Right kidney (tissue), 9 donors: ENCODE results near the gene MITD1.
"Not testable (repeated sequence)": the region's sequence is repeated elsewhere in the genome, so short reads cannot be mapped to it uniquely, and the experiment has no call there.

Source experiments
- DNase-seq: peaks from one replicate; pipeline ENCODE4 v3.0.0-alpha.2; 2016
- long read RNA-seq, 8 donors: transcript quantifications; one replicate each; lab custom pipeline, GENCODE V29; 2026

Gene MITD1
- long read RNA-seq, donor 1, transcript MITD1-201 (7 exons, 939 nt): major isoform, 13 of 54 reads
- long read RNA-seq, donor 1, partial matches to known transcripts: 30 of 54 reads
- long read RNA-seq, donor 1, other reads (novel, unspliced or antisense): 6 of 54 reads
- long read RNA-seq, donor 2, transcript MITD1-201 (7 exons, 939 nt): major isoform, 9 of 18 reads
- long read RNA-seq, donor 2, partial matches to known transcripts: 9 of 18 reads
- long read RNA-seq, donor 2, other reads (novel, unspliced or antisense): 0 of 18 reads
- long read RNA-seq, donor 3, transcript MITD1-201 (7 exons, 939 nt): major isoform, 8 of 9 reads
- long read RNA-seq, donor 3, partial matches to known transcripts: 0 of 9 reads
- long read RNA-seq, donor 3, other reads (novel, unspliced or antisense): 0 of 9 reads
- long read RNA-seq, donor 4, transcript MITD1-201 (7 exons, 939 nt): major isoform, 7 of 25 reads
- long read RNA-seq, donor 4, partial matches to known transcripts: 13 of 25 reads
- long read RNA-seq, donor 4, other reads (novel, unspliced or antisense): 0 of 25 reads
- long read RNA-seq, donor 5, transcript MITD1-201 (7 exons, 939 nt): major isoform, 12 of 22 reads
- long read RNA-seq, donor 5, partial matches to known transcripts: 5 of 22 reads
- long read RNA-seq, donor 5, other reads (novel, unspliced or antisense): 0 of 22 reads
- long read RNA-seq, donor 6, transcript MITD1-201 (7 exons, 939 nt): major isoform, 7 of 10 reads
- long read RNA-seq, donor 6, partial matches to known transcripts: 0 of 10 reads
- long read RNA-seq, donor 6, other reads (novel, unspliced or antisense): 0 of 10 reads
- long read RNA-seq, donor 7, transcript MITD1-201 (7 exons, 939 nt): major isoform, 12 of 34 reads
- long read RNA-seq, donor 7, partial matches to known transcripts: 20 of 34 reads
- long read RNA-seq, donor 7, other reads (novel, unspliced or antisense): 0 of 34 reads
- long read RNA-seq, donor 8, partial matches to known transcripts: 7 of 16 reads
- long read RNA-seq, donor 8, other reads (novel, unspliced or antisense): 0 of 16 reads

DNA sequence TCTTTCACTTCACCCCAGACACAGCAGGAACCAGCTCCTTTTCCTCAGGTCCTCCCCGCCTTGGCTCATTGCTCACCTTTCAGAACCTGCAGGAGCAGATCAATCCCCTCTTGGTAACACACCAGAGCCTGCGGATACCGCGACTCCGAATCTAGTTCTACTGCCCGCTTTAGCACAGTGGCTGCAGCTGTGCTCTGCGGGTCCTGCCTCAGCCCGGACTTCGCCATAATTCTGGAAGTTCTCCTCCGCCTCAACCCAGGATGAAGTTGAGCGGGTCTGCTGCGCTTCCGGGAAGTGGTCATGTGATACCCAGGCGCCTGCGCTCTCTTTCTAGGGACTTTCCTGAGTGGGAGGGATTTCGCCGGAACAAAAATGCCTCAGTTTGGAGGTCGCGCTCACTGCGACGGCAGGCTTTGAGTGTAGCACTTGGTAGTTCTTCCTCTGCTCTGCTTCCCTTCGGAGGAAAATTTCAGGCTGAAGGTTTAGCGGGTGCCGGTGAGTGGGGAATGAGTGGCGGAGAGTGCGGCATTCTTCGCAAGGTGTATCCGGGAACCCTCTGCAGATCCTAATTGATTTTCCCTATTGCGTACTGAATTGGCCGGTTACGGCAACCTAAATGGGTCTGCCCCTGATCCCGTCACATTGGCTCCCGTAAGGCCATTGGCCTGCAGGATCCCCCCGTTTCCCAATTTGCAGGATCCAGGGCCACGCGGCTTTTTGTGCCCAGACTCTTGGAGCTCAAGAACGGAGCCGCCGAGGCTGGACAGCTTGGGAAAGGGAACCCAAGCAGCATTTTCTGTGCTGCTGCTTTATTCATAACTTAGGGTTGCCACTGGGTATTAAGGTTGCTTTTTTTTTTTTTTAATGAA lies at the start of gene MITD1, which contains the start of gene MRPL30:
MITD1 (minus strand) TSS at position 304 of the 869 bp plus-strand sequence; CDS start at position 227, 77 bp downstream.
MRPL30 (plus strand) TSS at position 430 of the 869 bp plus-strand sequence. CDS start 5,020 bp downstream, outside the sequence.
- DNase-seq: peak; percentile 88

DNA sequence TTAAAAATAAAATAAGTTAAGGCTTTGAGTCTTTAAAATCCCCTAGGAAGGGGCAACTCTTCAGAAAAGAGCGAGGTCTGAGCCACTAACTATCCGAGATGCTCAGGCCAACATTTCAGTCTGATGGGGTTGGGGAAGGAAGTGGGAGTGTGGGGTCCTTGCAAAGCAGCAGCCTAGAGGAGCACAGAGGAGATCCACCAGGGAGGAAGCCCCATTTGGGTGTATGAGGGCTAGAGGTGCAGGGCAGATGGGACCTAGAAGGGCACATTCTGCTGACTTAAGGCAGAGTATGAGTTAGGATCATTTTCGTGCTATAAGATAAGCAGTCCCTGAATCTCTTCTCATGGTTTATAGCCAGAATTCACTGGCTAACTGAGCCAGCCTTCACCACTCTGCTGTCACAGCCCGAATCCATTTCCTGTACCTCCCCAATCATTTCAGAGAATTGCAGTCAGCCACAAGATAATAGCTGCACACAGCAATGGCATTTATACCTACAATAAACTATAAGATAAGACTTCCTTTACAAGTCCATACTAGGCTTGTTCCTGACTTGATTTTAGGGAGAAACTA lies 37.2 kb upstream of the MITD1 start:
- no peak for DNase-seq

DNA sequence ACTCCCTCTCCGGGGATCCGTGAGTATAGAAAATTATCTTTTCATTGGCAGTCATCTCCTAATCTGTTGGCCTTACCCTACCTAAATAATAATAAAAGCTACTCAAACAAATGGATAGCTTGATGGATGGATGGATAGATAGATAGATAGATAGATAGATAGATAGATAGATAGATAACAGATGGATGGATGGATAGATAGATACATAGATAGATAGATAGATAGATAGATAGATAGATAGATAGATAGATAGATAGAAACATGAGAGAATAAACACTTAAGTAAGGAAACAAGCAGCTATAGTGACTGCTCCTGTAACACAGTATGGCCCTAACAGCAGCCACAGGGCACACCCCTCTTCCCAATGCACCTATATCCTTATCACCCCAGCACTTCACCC lies 35.2 kb upstream of the MITD1 start:
- no peak for DNase-seq

DNA sequence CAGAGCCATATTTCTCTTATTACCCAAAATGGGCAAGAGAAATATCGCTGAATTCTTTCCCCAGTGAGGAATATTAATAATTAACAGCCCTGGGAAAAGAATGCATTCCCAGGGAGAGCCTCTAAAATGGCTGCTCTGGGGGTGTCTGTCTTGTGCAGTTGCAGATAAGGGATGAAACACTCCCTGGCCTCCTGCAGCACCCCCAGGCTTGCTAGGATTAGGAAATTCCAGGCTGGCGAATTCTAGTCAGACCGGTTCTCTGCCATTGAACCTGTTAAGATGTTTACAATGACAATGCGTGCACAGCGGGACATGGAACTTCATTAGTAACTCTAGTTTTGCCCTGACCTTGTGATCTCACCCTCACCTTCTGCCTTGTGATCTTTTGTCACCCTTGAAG lies 24.6 kb upstream of the MITD1 start:
- DNase-seq: no peak

DNA sequence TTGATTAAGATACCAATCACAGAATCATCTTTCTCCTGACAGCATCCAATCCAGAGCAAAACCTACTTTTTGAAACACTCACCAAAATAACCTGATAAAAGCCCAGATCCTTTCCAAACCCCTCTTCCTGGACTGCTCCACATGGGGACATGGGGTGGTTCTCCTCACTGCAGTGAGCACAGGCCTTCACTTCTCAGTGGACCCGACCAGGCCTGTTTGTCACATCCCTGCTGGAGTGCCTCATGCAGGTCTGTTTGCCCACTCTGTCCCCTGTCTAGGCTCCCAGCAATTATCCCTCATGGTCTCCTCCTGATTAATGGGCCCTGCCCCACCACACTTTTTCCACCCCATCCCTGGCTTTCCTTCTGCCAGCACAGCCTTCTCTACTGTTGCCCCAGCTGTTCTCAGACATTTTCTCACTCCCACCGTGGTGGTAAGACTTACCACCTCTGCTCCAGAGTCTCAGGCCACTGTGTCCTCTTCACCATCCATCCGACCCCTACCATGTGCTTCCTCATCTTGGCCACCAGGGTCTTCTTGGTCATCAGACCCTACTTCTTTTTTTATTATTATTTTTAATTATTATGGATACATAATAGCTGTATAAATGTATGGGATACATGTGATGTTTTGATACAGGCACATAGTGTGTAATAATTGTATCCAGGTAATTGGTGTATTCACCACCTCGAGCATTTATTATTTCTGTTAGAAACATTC lies 21.3 kb upstream of the MITD1 start:
- DNase-seq: no peak

DNA sequence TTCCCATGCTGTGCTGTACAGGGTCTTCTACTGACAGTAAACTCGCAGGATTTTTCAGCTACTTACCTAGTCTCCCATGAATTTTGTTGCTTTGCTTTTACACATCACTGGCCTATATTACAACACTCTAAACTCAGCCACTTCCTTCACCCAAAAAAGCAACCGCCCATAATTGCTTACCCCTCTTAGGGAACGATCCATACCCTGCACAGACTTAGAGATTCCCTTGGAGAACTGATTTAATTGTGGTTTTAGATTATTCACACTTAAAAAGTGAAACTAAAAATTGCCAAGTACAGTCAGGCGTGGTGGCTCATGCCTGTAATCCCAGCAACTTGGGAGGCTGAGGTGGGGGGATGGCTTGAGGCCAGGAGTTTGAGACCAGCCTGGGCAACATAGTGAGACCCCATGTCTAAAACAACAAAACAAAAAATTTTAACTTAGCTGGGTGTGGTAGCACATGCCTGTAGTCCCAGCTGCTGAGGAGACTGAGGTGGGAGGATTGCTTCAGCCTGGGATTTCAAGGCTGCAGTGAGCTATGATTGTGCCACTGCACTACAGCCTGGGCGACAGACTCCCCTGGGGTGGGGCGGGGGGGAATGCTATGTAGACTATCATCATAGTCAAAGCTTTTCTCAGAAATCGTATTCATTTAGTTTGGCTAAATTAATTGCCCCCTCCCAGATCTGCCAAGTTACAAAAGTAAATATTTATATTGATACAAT lies 19.4 kb upstream of the MITD1 start:
- DNase-seq: no peak

DNA sequence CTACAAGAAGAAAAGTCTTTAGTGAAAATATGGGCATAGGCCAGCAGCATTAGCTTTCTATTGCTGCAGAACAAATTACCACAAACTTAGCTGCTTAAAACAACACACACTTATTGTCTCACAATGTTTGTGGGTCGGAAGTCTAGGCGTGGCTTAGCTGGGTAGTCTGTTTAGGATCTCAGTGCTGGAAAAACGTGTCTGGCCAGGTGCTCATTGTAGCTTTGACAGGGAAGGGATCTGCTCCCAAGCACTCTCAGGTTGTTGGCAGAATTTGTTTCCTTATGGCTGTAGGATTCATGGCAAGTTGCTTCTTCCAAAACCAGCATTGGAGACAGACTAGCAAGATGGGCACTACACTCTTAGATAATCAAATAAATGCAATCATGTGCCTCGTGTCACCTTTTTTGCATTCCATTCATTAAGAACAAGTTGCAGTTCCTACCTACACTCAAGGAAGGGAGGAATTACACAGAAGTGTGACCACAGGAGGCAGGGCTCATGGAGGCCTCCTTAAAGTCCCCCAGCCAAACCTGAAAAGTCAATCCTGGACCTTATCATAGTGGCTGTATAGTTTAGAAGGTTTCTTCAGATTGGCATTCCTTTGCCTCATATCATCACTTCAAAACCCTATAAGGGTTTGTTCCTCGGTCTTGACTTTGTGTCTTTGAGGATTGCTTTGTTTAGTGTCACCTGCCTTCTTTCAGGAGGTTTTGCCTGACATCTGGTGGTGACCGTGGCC lies 17.4 kb upstream of the MITD1 start:
- DNase-seq: no peak

DNA sequence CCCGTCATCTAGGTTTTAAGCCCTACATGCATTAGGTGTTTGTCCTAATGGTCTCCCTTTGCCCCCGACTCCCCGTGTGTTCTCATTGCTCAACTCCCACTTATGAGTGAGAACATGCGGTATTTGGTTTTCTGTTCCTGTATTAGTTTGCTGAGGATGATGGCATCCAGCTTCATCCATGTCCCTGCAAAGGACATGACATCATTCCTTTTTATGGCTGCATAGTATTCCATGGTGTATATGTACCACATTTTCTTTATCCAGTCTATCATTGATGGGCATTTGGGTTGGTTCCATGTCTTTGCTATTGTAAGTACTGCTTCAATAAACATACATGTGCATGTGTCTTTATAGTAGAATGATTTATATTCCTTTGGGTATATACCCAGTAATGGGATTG lies 11.5 kb upstream of the MITD1 start:
- DNase-seq: not testable (repeated sequence)

DNA sequence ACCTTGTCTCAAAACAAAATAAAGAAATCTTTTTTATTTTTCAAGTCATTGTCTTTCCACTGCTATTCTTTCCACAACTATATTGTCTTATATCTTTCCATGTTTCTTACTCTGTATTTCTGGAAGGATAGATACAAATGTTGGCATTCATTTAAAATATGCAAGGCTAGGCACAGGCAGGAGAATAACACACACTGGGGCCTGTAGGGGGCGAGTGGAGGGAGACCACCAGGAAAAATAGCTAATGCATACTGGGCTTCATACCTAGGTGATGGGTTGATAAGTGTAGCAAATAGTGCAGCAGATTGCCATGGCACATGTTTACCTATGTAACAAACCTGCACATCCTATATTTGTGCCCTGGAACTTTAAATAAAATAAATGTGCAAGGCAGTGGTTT lies 9.7 kb upstream of the MITD1 start:
- DNase-seq: no peak

DNA sequence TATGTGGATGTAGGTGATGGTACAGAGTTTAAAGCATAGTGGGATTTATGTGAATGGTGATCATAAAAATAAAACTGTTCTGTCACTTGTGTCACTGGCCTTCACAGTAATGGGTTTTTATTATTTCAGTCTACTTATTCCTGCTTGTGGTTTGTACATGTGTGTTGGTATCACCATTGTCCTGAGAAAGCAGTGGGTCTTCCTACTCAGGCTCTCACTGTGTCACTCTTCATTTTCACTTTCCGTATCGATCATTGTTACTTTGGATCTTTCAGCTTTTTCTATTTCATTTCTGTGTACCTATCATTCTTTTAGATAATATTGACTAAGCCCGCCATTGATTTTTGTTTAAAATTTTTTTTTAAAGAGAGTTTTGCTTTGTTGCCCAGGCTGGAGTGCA lies 7.5 kb upstream of the MITD1 start:
- DNase-seq: no peak

DNA sequence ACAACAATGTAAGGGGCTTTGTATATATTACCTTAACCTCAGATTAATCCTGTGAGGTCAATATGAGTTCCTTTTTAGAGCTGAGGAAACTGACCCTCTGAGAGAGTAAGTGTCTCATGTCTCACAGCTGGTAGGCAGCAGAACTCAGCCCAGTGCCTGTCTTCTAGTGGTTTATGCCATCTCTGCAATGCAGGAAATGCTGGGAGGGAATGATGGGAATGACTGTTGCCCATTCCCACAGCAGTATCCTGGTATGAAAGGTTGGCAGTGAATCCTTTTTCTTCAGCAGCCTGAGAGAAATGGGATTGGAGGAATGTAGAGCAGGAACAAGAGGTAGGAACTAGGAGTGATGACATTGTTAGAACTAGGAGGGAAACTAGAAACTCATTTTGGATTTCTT lies 6.2 kb upstream of the MITD1 start:
- no peak for DNase-seq

DNA sequence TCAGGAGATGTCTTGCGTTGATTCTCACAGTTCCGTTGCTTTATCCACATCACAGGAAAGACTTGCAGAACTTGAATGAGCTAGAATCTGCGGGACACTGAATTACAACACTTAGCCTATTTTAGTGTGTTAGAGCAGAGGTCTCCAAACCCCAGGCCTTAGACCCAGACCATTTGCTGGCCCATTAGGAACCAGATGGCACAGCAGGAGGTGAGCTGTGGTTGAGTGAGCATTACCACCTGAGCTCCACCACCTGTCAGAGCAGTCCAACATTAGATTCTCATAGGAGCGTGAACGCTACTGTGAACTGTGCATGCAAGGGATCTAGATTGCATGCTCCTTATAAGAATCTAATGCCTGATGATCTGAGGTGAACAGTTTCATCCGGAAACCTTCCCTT lies 4.0 kb upstream of the MITD1 start:
- no peak for DNase-seq

DNA sequence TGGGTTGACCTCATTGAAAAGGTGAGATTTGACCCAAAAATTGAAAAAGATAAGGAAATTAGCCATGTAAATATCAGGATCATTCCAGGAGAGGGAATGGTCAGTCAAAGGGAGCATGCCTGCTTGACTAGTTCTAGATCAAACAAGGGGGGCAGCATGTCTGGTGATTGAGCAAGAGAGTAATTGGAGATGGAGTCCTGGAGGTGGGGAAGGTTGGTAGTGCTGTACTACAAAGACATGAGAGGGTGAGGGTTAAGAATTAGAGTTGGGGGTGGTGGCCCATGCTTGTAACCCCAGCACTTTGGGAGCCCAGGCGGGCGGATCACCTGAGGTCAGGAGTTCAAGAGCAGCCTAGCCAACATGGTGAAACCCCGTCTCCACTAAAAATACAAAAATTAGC lies 2.2 kb upstream of the MITD1 start:
- no peak for DNase-seq

DNA sequence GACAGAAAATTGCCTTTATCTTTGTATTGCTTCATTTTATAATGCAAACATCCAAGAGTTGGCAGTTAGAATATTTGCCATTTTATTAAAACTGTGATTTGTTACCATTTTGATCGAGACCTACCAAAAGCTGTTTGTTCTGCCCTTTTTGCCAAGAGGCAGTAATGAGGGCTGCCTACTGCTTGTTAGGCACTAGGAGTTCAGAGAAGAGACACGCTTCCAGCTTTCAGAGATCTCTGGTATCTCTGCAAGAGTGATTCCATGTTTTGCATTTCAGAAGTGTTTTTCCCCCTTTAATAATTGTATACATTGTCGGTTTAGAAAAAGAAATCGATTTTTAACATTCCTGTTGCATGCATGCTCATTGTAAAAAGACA lies 754 bp upstream of the MITD1 start:
- DNase-seq: no peak

DNA sequence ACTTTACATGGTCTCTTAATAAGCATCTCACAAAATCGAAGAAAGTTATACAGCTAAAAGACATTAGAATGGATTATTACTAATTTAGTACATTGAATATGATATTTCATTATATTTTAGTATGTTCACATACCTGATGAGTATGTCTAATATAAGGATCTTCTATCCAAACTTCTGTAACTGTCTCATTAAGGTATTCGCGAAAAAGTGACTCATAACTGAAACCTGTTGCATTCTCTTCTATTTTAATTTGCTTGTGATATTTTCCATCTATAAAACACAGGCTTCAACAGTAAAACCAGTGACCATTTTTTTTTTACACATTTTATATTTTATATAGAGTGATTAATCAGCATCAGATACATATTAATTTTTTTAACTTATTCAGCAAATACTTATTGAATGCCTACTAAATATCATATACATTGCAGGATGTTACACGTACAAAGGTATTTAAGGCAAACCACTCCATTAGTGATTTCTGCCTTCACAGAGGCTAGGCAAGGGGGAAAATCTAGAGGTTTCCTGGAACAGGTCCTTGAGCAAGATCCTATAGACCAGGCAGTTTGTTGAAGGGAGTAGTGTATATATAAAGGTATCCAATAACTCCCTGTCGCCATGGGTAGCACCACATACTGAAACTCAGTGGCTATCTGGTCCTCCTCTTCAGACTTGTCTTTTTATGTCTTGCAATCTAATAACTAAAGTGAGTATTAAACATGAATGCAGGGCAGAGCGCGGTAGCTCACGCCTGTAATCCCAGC lies 9.3 kb downstream of the MITD1 start:
- DNase-seq: no peak

DNA sequence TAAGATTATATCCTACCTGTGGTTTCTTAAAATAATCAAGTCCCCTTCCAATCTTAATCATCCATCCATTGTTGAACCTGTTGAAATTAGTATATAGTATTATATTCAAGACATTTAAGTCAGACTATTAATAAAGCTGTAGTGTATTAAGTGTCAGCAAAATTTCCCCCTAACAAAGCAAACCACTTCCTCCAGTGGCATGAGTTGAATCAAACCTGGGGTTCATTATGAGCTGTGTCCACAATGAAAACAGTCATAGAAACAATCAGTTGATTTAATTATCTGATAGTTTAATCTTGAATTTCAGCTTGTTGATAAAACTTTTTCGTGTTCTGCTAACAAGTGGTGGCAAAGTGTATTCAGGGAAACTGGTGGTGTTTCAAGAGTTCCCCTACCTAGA lies 11.3 kb downstream of the MITD1 start:
- no peak for DNase-seq

DNA sequence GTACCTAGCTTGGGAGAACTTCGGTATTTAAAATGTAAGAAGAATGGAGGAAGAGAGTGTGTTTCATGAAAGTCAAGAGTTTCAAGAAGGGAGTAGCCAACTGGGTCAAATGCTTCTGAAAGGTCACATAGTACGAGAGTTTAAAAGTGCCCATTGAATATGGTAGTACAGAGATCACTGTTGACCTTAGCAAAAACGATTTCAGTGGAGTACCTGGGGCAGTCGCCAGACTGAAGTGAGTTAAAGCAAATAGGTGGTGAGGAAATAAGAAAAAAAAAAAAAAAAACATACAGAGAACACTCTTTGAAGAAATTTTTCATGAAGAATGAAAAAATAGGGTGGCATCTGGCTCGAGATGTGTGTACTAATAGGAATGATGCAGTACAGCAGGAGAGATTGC lies 14.6 kb downstream of the MITD1 start:
- DNase-seq: no peak

DNA sequence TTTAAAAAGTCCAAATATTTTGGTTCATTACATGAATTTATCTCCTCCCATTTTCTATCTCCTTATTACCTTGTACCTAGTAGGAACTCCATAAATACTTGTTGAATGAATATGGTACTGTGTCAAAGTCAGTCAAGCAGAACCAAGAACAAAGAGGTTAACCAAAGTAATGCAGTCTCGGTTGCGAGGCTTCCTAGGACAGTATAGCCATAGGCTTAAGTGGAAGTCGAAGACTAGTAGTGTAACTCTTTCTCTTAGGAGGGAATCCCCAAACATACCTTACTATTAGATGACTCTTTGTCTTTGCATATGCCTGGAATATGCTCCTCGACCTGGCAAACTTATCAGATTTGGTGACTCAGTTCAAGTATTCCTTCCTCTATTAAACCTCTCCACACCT lies 21.3 kb downstream of the MITD1 start:
- DNase-seq: no peak

DNA sequence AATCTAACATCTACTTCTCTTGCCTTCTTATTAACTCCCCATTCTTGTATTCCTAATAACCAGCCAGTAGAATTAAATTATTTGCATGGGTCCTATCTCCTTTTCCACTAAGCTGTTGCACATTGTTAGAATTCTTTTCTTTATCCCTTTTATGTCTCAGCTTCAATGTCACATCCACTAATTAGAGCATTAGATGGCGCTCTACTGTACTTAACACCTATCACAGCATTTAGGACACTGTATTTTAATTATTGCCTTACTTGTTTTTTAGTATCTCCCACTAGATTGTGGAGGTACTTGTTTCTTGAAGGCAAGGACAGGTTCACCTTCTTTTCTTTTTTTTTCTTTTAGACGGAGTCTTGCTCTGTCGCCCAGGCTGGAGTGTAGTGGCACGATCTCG lies 22.3 kb downstream of the MITD1 start:
- DNase-seq: no peak
